RPMI8226 (cell line): Measurements from ENCODE around the gene FUT1.
"Not testable (repeated sequence)": the region's sequence is repeated elsewhere in the genome, so short reads cannot be mapped to it uniquely, and the experiment has no call there.

Experiments
- DNase-seq: peaks from one replicate; pipeline ENCODE4 v3.0.0-alpha.2; 2015

FUT1 gene

DNA sequence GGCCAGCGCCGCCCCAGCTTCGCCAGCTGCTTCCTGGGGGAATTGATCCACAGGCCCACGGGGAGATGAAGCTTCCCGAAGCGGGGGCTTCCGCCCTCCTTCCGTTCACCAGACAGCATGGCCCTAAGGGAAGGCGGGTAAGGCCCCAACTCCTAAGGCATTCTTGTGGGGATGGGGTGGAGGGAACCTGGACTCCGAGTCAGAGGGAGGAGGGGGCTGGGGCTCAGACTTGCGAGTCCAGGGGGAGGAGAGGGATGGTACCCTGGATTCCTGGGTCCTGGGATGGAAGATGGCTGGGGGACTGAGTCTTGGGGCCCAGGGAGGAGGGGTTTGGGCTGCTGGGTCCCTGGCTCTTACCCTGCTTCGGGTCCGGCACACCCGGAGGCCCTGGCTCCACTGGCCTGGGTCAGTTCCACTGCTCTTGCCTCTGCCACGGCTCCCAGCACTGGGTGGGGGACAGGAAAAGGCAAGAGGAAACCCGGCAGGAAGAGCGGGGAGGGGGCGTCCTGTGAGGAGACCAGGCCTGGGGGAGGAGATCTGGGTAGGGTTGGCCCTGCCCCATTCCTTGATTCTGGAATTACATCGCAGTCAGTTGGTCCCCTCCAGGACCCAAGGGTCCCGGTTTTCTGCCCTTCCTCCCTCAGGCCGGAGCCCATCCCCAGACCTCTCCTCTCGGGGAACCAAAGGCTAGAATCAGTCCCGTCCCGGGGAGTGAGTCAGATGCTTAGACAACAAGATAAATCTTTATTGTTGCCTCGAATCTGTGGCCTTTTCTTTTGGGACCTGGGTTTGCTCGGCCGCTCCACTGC lies 12.1 kb downstream of the FUT1 start, which contains the start of gene RASIP1:
RASIP1 (minus strand) TSS at position 447 of the 809 bp plus-strand sequence; CDS start at position 119, 328 bp downstream.
- no peak for DNase-seq

DNA sequence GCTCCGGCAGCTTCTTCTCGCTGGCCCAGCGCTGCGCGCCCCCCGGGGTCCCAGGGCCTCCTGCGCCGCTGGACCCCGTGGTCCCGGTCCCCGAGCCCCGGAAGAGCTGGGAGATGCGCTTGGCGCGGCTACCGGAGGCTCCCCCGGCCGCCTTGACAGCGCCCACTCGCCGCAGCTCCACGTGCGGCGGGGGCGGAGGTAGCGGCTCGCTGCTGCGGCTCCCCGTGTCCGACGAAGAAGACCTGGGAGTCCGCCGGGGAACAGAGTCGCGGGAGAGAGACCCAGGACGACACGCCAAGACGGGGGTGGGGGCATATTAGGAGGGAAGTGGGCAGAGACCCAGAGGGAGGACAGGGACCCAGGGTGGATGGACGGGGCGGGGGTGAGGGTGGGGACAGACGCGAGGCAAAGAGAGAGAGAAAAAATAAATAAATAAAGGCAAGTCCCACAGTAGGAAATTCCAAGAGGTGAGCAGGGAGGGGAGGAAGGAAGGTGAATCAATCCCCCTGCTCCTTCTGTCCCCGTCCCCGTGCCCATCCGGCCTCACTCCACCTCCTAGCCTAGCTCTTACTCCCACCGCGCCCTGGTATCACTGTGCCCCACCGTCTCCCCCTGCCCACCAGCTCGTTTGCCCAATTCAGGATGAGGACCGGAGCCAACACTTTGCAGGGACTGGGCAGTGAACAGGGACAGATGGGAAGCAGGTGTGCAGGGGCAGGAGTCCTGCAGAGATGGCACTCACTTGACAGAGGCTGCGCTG lies 12.9 kb downstream of the FUT1 start:
- DNase-seq, result no peak

DNA sequence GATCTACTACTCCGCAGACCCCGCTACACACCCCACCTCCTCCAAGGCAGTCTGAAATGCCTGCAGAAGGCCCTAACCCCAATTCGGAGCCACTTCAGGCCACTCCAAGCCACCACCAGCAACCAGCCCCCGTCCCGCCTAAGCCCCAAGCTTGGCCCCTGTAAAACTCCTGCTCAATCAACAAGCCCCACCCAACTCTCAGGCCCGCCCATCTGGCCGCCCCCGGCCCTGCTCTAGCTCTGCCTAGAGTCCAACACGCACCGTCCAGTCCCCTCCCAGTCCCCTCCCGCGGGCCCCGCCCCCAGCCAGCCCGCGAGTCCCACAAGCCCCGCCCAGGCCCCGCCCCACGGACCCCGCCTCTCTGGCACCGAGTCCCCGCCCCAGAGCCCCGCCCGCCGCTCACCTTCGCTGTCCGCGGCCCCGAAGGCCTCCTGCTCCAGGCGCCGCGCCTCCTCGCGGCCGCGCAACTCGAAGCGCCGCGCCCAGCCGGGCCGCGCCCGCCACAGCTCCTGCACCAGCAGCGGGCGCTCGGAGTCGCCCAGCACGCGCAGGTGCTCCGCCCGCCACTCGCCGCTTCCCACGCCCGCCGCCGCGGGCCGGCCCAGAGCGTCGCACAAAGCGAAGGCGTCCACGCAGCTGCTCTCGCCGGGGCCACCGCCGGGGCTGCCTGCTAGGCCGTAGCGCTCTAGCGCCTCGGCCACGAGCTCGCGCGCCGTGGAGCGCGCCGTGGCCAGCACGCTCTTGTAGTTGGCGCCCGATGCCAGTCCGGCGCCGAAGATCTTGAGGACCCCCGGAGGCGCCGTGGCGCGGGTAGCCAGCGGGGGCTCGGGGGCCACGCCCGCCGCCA lies 13.7 kb downstream of the FUT1 start:
- DNase-seq, result peak; percentile 91

DNA sequence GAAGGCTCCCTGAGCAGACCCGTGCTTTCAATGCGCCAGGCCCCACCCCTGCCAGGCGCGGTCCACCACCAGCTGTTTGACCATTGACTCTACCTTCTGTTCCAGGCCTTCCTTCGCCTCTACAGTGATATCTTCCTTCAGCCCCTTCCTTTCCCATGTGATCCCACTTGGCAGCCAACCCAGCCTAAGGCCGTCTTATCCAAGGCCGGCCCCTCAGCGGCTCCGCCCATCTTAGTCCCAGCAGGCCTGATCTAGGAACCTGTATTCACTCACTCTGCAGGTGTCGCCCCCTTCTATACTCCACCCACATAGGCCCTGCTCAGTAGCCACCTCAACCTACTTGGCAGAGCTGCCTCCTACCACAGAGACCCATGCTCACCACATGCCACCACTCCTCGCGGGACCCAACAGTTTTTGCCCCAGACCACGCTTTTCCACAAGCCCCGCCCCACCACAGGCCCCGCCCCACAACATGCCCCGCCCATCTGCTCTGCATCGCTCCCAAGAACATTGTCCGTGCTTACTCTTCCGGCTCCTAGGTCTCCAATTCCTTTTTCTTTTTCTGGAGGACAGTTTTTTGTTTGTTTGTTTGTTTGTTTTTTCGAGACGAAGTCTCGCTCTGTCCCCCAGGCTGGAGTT lies 15.0 kb downstream of the FUT1 start:
- DNase-seq, result no peak

DNA sequence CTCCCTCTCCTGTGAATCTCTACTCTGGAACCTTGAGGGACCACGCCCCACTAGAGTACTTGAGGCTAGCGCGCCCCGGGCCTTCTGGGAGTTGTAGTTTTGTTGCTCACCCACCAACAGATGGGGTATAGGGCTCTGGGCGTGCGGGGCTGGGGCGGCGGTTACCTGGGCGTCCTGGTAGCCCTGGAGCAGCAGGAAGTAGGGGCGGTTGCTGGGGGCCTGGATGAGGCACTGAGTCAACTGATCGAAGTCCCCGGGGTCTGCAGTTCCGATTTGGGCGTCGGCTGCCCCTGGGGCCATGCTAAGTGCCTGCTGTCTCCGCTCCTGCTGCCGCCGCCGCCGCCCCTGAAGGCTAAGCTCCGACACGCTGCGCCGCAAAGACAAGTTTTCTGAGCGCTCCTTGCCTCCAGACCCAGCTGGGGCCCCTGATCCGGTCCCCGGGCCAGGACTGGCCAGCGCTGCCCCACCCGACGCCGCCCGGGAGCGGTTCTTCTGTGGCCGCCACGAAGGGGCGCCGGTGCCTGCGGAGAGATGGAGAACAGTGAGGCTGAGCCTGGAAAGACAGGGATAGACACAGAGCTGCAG lies 17.3 kb downstream of the FUT1 start:
- no peak for DNase-seq

DNA sequence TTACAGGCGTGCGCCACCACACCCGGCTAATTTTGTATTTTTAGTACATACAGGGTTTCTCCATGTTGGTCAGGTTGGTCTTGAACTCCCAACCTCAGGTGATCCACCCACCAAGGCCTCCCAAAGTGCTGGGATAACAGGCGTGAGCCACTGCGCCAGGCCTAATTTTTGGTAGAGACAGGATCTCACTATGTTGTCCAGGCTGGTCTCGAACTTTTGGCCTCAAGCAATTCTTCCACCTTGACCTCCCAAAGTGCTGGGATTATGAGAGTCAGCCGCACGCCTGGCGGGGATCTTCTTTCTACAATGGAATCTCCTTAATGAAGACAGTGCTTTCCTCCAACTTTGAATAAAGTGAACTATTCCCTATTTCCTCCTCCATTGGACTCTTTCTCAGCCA lies 17.8 kb downstream of the FUT1 start:
- DNase-seq, result no peak

DNA sequence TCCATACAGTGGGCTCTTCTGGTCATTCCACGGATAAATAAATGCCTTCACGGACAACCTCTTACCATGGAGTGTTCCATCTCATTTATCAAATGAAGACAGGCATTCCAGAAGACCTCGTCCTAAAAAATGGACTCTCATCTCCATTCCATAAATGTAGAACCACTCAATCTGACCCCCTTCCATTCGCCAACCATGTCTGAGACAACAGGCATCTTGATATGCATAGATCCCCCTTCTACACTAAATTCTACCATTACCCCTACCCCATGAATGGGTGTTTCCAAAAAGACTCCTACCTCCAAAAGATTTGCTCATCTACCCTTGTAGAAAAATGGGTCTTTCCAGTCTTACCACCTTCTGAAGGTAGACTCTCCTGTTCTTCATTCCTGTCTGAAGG lies 21.0 kb downstream of the FUT1 start:
- no peak for DNase-seq

DNA sequence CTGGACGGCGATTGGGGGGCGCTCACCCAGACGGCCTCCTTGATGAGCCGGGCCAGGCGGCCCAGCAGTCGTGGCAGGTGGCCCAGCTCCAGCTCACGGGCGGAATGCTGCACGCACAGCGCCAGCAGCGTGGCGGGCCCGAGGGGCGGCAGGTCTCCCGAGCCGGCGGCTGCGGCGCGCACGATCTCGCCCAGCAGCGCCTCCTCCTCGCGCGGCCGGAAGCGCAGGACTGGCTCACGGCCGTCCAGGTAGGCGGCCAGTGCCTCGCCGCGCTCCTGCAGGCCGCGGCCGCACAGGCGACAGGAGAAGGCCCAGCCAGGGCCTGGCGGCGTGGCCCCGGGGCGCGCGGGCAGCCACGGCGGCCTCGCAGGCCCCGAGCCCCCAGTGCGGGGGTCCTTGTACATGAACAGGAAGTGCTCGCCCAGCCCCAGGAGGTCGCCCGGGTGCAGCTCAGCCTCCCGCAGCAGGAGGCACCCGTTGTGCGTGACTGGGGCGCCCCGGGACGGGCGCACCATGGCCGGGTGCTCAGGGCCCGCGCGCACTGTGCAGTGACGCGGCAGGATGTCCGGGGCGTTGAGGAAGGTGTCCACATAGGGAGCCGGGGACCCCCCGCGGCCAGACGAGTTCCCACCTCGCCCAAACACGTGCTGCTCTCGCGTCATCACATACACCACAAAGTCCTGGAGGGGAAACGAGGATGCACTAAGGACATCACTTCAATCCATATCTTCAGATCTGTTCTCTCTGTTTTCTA lies 23.4 kb downstream of the FUT1 start:
- no peak for DNase-seq

DNA sequence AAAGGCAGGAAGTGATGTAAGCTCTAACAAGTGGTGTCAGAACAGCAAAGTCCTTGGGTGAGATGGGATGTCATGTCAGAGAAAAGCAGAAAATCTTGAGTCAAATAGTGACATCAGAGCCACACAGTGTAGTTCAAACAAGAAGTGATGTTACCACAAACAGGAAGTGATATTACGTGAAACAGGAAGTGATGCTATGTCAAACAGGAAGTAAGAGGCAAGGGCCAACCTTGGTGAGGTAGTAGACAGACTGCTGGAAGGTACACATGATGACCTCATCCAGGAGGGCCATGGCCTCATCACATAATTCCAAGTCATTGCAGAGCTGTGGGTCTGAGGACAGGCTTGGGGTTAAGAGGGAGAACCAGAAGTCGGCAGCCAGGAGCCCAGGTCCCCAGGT lies 25.9 kb downstream of the FUT1 start:
- DNase-seq, result no peak

DNA sequence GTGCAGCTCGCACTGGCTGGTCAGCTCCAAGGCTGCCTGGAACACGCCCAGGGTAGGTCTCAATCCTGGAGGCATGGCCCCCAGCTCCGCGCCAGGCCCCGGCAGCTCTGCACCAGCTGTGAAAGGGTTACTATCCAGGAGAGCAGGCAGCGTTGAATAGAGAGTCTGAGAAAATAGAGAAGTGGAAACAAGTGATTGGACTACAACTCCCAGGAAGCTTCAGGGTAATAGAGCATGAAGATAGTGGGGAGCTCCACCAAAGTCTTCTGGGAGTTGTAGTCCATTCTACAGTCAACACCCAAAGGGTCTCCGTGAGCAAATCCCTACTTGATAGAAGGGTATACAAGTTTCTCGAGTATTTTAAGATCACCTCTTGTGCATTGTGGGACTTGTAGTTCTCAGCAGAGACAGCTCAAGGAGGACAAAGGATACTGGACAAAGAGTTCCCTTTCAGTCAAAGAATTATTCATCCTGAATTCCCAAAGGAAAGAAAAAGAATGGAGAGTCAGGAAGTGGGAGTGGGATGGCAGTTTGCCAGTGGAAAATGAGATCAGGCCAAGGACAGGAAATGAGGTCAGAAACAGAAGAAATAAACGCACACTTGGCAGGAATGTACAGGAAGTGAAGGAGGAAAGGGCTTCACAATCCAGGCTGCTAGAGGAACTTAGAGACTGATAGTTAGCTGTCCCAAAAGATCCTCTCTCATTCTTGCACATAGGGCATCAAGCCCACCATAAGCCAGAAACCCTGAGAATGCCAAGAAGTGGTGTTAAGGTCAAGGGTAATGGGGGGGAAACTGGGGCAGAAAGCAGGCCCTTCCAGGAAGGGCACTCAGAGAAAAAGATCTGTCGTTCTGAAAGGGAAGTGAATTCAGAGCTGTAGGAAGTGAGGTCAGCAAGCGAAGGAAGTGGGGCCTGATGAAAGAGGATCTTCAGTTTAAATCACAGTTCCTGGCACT lies 27.4 kb downstream of the FUT1 start:
- DNase-seq, result peak; percentile 67

DNA sequence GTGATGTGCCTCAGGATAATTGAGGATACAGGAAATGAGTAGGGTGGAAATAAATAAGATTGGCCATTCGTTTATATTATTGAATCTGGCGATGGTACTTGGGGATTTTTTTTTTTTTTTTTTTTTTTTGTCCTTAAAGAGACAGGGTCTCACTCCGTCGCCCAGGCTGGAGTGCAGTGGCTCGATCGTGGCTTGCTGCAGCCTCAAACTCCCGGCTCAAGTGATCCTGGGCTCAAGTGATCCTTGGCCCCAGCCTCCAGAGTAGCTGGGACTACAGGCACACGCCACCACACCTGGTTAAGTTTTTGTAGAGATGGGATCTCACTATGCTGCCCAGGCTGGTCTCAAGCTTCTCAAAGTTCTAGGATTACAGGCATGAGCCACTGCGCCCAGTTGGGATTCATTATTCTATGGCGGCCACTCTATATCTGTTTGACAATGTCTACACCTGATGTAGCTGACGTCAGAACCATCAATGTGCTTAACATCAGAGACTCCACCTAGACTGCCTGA lies 30.2 kb downstream of the FUT1 start:
- DNase-seq, result no peak

DNA sequence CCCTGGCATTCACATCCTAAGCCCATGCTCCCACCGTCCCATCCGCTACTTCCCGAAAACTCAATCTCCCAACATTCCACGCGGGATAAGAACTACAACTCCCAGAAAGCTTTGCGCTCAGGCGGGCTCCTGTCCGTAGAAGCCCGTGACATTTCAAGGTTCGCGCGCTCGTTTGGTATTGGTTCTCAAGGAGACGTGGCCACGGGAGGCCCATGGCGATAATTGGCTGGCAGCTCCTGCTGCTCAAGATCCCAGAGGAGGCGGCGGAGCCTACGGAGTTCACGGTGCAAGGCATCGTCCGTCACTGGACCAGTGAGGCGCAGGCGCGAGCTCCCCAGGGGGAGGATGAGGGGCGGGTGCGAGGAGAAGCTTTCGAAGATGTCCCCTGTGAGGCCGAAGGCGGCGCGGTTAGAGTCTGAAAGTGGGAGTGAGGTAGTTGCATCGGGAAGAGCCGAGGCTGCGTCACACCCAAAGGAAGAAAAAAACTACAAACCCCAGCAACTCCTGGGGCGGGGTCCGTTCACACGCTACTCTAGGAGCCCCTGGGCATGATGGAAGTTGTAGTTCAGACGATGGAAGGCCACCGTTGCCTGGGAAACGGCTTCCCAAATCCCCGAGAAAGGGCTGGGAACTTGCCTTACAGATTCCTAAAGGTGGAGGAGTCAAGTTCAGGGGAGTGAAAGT lies 31.7 kb downstream of the FUT1 start:
- peak; percentile 85 for DNase-seq

DNA sequence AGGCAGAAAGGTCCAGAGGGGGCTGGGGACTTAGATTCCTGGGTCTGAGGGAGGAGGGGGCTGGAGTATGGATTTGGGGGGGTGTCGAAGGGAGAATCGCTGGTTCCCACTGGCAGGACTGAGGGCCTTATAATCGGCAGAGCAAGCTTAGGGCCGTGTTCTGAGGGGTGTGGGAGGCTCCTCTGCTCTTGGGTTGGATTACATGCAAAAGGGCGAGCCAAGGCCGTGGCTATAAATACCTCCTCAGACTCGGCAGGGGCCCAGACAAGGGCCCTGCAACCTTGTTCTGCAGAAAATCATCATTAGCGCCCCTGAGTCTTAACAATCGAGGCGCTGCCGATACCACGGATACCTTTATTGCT lies 32.2 kb downstream of the FUT1 start:
- no peak for DNase-seq

DNA sequence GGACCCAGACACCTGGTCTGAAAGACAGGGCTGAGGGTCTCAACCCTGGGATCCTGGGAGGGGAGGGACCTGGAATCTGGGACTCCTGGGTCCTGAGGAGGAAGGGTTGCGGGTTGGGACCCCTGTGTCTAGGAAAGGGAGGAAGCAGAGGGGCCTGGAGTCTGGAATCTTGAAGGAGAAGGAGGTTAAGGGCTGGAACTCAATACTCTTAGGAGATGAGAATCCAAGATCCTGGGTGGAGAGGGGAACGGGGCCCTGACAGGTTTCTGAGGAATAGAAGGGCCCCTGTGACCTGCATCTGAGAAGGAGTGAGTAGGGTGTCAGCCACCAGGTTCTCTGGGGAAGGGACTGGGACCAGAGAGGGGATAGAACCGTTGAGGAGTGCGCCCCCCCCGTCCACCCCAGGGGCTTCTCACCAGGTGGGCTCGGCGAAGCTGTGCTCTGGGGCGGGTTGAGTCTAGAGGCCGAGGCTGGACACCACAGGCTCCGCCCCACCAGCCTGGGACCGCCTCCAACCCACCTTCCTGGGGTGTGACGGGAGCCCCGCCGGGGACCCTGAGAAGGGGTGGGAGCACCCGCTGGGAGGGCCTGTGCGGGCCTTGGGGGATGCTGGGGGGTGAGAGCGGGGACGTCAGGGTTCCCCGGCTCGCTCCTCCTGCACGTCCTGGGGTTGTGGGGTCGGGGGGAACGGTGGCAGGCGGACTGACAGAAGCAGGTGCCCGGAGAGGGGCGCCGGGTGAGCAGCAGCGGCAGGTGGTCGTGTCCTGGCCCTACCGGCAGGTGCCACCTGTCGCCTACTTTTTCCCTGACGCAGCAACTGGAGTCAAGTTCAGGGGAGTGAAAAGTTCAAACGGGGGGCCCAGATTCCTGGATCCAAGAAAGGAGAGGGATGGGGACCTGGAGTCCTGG lies 32.9 kb downstream of the FUT1 start, which contains the start of gene MAMSTR:
MAMSTR (minus strand) TSS at position 463 of the 909 bp plus-strand sequence. CDS start 694 bp downstream, outside the sequence.
- DNase-seq, result no peak

DNA sequence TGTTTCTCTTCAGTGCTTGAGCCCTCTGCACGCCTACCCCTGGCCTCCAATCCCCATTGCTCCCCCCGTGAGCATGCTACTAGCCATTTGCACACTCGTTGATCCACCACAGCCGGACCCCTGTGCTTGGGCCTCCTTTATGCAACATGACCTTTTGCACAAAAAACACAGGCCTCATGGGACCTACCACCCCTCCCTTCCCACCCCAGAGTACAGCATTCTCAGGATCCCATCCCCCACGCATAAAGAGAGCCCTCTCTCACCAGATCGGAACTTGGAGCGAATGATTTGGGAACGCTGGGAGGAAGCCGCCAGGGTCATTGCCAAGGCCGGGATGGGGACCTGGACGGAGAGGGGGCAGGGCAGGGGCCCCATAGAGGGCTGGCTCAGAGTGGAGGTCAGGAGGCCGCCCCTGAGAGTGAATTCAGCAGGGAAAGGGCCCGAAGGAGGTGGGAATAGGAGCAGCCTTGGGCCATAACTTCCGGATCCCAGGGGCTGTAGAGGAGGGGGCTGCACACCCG lies 33.7 kb downstream of the FUT1 start:
- DNase-seq, result no peak

DNA sequence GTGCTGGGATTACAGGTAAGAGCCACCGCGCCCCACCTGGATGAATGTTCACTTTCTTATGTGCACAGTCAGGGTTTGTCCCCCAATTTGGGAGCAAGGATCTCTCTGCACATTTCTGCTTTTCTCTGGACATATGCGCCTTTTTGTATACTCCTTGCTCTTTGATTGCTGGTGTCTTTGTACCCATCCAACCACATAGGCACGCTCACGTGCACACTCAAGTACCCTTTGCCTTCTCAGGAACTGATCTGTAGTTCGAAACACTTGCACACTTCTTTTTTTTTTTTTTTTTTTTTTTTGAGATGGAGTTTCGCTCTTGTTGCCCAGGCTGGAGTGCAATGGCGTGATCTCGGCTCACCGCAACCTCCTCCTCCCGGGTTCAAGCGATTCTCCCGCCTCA lies 34.3 kb downstream of the FUT1 start:
- not testable (repeated sequence) for DNase-seq

DNA sequence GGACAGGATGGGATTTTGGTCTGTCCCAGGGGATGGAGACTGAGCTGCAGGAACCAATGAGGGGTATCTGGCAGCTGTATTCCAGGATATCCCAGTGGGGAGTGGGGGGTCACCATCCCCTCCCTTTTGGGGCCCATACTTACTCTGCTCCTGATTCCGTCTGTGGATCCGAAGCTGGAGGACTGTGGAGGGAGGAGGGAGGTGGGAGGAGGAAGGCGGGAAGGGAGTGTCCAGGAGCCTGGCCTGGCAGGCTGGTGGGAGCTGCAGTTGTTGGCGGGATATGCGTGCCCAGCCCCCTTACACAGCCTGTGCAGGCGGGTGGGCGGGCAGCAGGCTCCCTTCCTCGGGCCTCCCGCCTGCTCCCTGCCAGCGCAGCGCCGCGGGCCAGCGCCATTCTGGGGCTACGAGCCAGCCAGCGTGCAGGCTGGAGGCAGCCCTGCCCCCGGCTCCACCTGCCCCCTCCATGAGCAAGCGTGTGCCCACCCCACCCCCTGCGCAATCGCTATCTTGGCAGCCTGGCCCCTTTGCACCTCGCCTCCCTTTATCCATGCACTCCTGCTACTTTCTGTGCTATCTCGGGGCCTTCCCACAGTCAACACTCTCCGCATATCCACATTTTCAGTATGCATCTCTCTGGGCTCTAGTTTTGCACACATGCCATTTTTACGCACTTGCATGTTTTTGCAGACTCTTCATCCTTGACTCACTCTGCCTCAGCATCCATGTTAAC lies 35.7 kb downstream of the FUT1 start:
- DNase-seq, result no peak
